ENCODE results near the gene RAG1.

GRCh38 chr11:36600180-36600579 lies 32.4 kb downstream of the RAG1 start:
- TF ChIP-seq YY1 (IDR thresholded peaks at IDR 0.05; ENCODE audit: insufficient read depth, insufficient read length) (no peak), ZNF274 (IDR thresholded peaks at IDR 0.05; ENCODE audit: low read depth, low read length) (no peak), SUZ12 (IDR thresholded peaks at IDR 0.05; ENCODE audit: extremely low read depth, insufficient read depth, insufficient read length) (no peak)

All from NT2/D1 (cell line).